ENCODE data around the gene TANC1.
"Not testable (repeated sequence)": the region's sequence is repeated elsewhere in the genome, so short reads cannot be mapped to it uniquely, and the experiment has no call there.

Gene TANC1

GRCh38 chr2:159032580-159032979, 64.1 kb downstream of the TANC1 start:
- DNase-seq: no peak

GRCh38 chr2:159034713-159035112, 66.3 kb downstream of the TANC1 start:
- no peak for DNase-seq

- peak; percentile 6 for DNase-seq
Observed at GRCh38 chr2:159035790-159036411, 67.5 kb downstream of the TANC1 start.

GRCh38 chr2:159036461-159036860, 68.0 kb downstream of the TANC1 start:
- DNase-seq: not testable (repeated sequence)

- not testable (repeated sequence) for DNase-seq
Observed at GRCh38 chr2:159041328-159041727, 72.9 kb downstream of the TANC1 start.

GRCh38 chr2:159042115-159042850, 73.8 kb downstream of the TANC1 start:
- no peak for DNase-seq

GRCh38 chr2:159043710-159044109, 75.3 kb downstream of the TANC1 start:
- no peak for DNase-seq

- DNase-seq: no peak
Observed at GRCh38 chr2:159044804-159045286, 76.4 kb downstream of the TANC1 start.

- DNase-seq: no peak
Observed at GRCh38 chr2:159045545-159046454, 77.4 kb downstream of the TANC1 start.

GRCh38 chr2:159046966-159047365, 78.5 kb downstream of the TANC1 start:
- no peak for DNase-seq

- DNase-seq: no peak
Observed at GRCh38 chr2:159050426-159050825, 82.0 kb downstream of the TANC1 start.

GRCh38 chr2:159051133-159051532, 82.7 kb downstream of the TANC1 start:
- no peak for DNase-seq

- no peak for DNase-seq
Observed at GRCh38 chr2:159051661-159052060, 83.2 kb downstream of the TANC1 start.

GRCh38 chr2:159052157-159052601, 83.7 kb downstream of the TANC1 start:
- DNase-seq: no peak

GRCh38 chr2:159053161-159054031, 85.0 kb downstream of the TANC1 start:
- no peak for DNase-seq

GRCh38 chr2:159054032-159054334, 85.5 kb downstream of the TANC1 start:
- no peak for DNase-seq

GRCh38 chr2:159054985-159055384, 86.5 kb downstream of the TANC1 start:
- DNase-seq: no peak

GRCh38 chr2:159060518-159060917, 92.1 kb downstream of the TANC1 start:
- no peak for DNase-seq

GRCh38 chr2:159063677-159064076, 95.2 kb downstream of the TANC1 start:
- no peak for DNase-seq

GRCh38 chr2:159064446-159065301, 96.2 kb downstream of the TANC1 start:
- DNase-seq: no peak

GRCh38 chr2:159065313-159065712, 96.9 kb downstream of the TANC1 start:
- no peak for DNase-seq

- DNase-seq: no peak
Observed at GRCh38 chr2:159065891-159066290, 97.5 kb downstream of the TANC1 start.
